ENCODE results near the gene REC114. TPM values are rescaled to one million over a fixed set of nuclear protein-coding genes. Genes with fewer than 3 reads are reported as not detected.

REC114 gene
- total and polyA plus RNA-seq, 2 donors (not counting 3 experiments of a cell fraction or from before 2014, with no cell fraction given), result not detected

- H3K4me3 ChIP-seq (replicated peaks in 1 of 3; ENCODE audit: insufficient read depth in 1 of 3, low read depth in 1 of 3, low read length in 3 of 3), result no peak overlapping the region
- no peak for TF ChIP-seq MAX (IDR thresholded peaks at IDR 0.05; ENCODE audit: insufficient read depth, insufficient read length)
- FAIRE-seq (no peak), DNase-seq (ENCODE audit: low read depth, low spot score) (no peak)
- H3K4me2 ChIP-seq (ENCODE audit: insufficient read depth, low read length), result no peak overlapping the region
- no peaks in the 10 kb centered on the region for H4K20me1 ChIP-seq (replicated peaks; ENCODE audit: control insufficient read depth, extremely low read depth, insufficient read depth, low read length)
- H3K27me3 ChIP-seq (ENCODE audit: control insufficient read depth in 2 of 2, insufficient read depth in 2 of 2, low read length in 2 of 2), result peaks cover 0 to 2% of the 10 kb centered on the region in 2 experiments
- CTCF ChIA-PET, result no interaction called here
- dilution Hi-C loops (cut with MboI; ENCODE audit: extremely low pct_ligation_motif_present, low sequenced_read_pairs) (no loop called here), intact Hi-C loops (cut with micrococcal nuclease) (no loop called here)
- H3K9me3 ChIP-seq (replicated peaks; ENCODE audit: control insufficient read depth, insufficient read depth, low read length), result no peaks in the 10 kb centered on the region
- POLR2A ChIA-PET, result no interaction called here
- no peak overlapping the region for H3K9ac ChIP-seq (replicated peaks; ENCODE audit: extremely low read depth, insufficient read depth, low read length)
- no peak overlapping the region for H2AFZ ChIP-seq (ENCODE audit: low read depth, low read length)
- H3K27ac ChIP-seq (ENCODE audit: insufficient read depth, low read depth, low read length), result no peak overlapping the region
- no peaks in the 10 kb centered on the region for H3K4me1 ChIP-seq (ENCODE audit: control insufficient read depth, extremely low read depth, insufficient read depth, low read length)
- H3K79me2 ChIP-seq (ENCODE audit: control insufficient read depth, insufficient read depth, low read length), result no peaks in the 10 kb centered on the region
- no peaks in the 10 kb centered on the region for H3K36me3 ChIP-seq (ENCODE audit: control insufficient read depth in 2 of 2, extremely low read depth in 1 of 2, insufficient read depth in 2 of 2, low read length in 2 of 2)
- BruUV-seq (replicated peaks), result no TSS peak
- H3K9me1 ChIP-seq (replicated peaks; ENCODE audit: control insufficient read depth, extremely low read depth, insufficient read depth, low read length), result no peaks in the 10 kb centered on the region
Observed at GRCh38 chr15:73436613-73437012, 6.4 kb upstream of the REC114 start.

DNA sequence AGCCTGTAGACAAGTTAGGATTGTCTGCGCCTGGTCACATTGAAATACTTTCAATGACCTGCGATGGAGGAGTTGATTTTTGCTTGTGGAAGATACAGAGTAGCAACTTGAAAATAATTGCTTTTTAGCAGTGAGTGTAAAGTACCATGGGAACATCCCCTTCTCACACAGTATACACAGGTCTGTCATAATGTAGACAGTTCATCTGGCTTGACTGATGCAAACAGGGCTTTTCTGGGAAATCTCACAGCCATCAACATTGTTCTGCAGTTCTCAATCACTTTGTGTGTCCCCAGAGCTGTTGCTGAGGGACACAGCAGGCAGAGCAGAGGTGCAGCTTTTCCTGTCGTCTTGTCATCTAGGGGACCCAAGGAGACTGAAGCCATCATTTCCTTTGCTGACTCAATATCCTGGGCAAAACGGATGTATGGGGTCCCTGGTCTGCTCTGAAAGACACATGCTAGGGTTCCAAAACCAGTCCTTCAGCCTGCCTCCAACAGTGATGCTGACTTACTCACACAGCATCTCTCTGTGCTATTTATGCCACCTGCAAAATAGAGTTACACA, 5.3 kb upstream of the REC114 start:
- H4K20me1 ChIP-seq (replicated peaks; ENCODE audit: control insufficient read depth, extremely low read depth, insufficient read depth, low read length), result no peaks in the 10 kb centered on the region
- no peak overlapping the region for H3K4me3 ChIP-seq (replicated peaks in 1 of 3; ENCODE audit: insufficient read depth in 1 of 3, low read depth in 1 of 3, low read length in 3 of 3)
- no peak overlapping the region for H2AFZ ChIP-seq (ENCODE audit: low read depth, low read length)
- POLR2A ChIA-PET, result no interaction called here
- CTCF ChIA-PET, result no interaction called here
- no peak overlapping the region for H3K4me2 ChIP-seq (ENCODE audit: insufficient read depth, low read length)
- no peaks in the 10 kb centered on the region for H3K79me2 ChIP-seq (ENCODE audit: control insufficient read depth, insufficient read depth, low read length)
- no peaks in the 10 kb centered on the region for H3K4me1 ChIP-seq (ENCODE audit: control insufficient read depth, extremely low read depth, insufficient read depth, low read length)
- H3K27me3 ChIP-seq (ENCODE audit: control insufficient read depth in 2 of 2, insufficient read depth in 2 of 2, low read length in 2 of 2), result peaks cover 0 to 2% of the 10 kb centered on the region in 2 experiments
- no TSS peak for BruUV-seq (replicated peaks)
- no peak overlapping the region for H3K27ac ChIP-seq (ENCODE audit: insufficient read depth, low read depth, low read length)
- DNase-seq (ENCODE audit: low read depth, low spot score), result no peak
- H3K9me1 ChIP-seq (replicated peaks; ENCODE audit: control insufficient read depth, extremely low read depth, insufficient read depth, low read length), result no peaks in the 10 kb centered on the region
- dilution Hi-C loops (cut with MboI; ENCODE audit: extremely low pct_ligation_motif_present, low sequenced_read_pairs) (no loop called here), intact Hi-C loops (cut with micrococcal nuclease) (no loop called here)
- FAIRE-seq, result no peak
- H3K9ac ChIP-seq (replicated peaks; ENCODE audit: extremely low read depth, insufficient read depth, low read length), result no peak overlapping the region
- H3K9me3 ChIP-seq (replicated peaks; ENCODE audit: control insufficient read depth, insufficient read depth, low read length), result no peaks in the 10 kb centered on the region
- H3K36me3 ChIP-seq (ENCODE audit: control insufficient read depth in 2 of 2, extremely low read depth in 1 of 2, insufficient read depth in 2 of 2, low read length in 2 of 2), result no peaks in the 10 kb centered on the region
- no peak for TF ChIP-seq JUN (IDR thresholded peaks at IDR 0.05; ENCODE audit: borderline replicate concordance, insufficient read depth, insufficient read length, low read depth)
- TF ChIP-seq CTCF (IDR thresholded peaks at IDR 0.05; ENCODE audit: extremely low read depth in 1 of 2, insufficient read depth in 1 of 2, low read depth in 1 of 2, low read length in 2 of 2), result no peak
- no peak for TF ChIP-seq POLR2AphosphoS5 (IDR thresholded peaks at IDR 0.05; ENCODE audit: insufficient read depth, low read depth, low read length)
- no peak for TF ChIP-seq GATA2 (IDR thresholded peaks at IDR 0.05; ENCODE audit: insufficient read depth, insufficient read length, low read depth, low read length)
- TF ChIP-seq MAX (IDR thresholded peaks at IDR 0.05; ENCODE audit: insufficient read depth, insufficient read length), result no peak
- TF ChIP-seq MYC (IDR thresholded peaks at IDR 0.05; ENCODE audit: low read depth, low read length), result no peak
- no peak for TF ChIP-seq FOS (IDR thresholded peaks at IDR 0.05; ENCODE audit: borderline replicate concordance, insufficient read depth, low read length)
- no peak for TF ChIP-seq POLR2A (IDR thresholded peaks at IDR 0.05; ENCODE audit: low read depth, low read length)
- TF ChIP-seq EZH2 (IDR thresholded peaks at IDR 0.05; ENCODE audit: borderline replicate concordance, low read depth, low read length, severe bottlenecking), result no peak
